HG02642 (cell line): ENCODE results near the gene TMA16.
"Not testable (repeated sequence)": the region's sequence is repeated elsewhere in the genome, so short reads cannot be mapped to it uniquely, and the experiment has no call there.

Experiments used
- ATAC-seq: cut with Tn5 transposase; IDR thresholded peaks from one replicate; pipeline ENCODE4 v1.9.1; 2021; ENCODE audit warnings: mild to moderate bottlenecking; ENCODE audit not compliant: unreplicated experiment, poor library complexity

Gene TMA16

DNA sequence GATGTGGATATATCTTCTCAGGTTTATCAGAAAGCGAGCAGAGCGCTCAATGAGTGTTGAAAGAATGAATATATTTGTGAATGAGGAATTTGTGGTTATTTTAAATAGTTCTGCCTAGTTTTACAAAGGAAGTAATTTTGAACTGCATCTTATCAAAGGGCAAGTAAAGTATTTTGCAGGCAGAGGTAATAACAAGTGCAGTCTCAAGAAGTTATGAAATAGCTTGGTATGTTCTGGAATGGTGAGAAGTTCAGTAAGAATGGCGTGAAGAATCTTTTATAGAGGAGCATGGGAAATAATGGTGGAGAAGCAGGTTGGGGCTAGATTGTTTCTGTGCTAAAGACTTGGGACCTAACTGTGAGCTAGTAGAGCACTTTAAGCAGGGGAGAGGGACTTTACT, 10.9 kb downstream of the TMA16 start:
- no peak for ATAC-seq

DNA sequence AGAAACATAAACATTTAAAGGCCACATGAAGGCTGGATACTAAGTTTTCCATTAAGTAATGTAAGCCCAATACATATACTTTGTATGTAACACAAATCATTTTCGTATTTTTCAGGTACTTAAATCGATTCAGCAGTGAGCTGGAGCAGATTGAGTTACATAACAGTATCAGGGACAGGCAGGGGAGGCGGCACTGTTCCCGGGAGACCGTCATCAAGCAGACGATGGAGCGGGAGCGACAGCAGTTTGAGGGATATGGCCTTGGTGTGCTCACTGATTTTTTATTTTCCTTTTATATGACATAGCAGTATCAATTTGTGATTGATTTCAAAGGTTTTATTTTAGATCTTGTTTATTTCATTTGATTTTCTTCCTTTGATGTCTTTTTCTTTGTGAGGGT, 20.7 kb downstream of the TMA16 start:
- no peak for ATAC-seq

- ATAC-seq: no peak
Measured at GRCh38 chr4:163523791-163524365, 29.4 kb downstream of the TMA16 start.

DNA sequence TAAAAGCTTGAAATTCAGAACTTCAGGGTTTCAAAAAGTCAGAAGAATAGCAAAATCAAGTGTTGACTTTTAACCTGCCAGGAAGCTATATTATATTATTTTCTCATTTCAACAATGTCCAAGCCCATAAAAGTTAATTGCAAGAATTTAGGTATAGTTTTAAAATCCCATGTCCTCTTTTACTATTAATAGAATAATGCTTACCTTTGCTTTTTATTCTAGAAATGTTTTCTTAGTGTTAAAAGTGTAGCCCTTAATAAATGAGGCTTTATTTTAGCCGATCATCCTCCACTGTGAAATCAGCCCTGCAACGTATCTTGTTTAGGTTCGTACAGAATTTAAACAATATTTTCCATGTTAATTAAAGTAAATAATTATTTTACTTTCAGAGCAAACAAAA, 31.5 kb downstream of the TMA16 start:
- no peak for ATAC-seq

- no peak for ATAC-seq
Measured at GRCh38 chr4:163527172-163527571, 32.7 kb downstream of the TMA16 start.

- no peak for ATAC-seq
Measured at GRCh38 chr4:163528653-163529052, 34.2 kb downstream of the TMA16 start.

DNA sequence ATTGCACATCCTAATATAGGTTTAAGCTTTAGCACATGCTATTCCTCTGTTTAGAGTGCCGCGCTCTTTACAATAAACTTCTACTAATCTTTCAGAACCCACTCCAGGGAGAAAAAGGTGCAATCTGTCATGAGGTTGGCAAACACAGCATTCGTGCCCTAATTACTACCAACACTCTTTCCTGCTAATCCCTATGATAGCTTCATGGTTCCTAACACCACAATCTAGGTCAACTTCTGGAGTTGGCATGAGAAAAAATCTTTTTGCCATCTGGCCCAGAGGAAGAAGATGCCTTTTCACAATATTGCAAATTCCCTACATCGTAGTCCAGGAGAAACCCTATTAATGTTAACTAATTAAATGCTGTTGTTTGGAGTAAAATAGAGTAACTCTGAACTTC, 39.6 kb downstream of the TMA16 start:
- no peak for ATAC-seq

DNA sequence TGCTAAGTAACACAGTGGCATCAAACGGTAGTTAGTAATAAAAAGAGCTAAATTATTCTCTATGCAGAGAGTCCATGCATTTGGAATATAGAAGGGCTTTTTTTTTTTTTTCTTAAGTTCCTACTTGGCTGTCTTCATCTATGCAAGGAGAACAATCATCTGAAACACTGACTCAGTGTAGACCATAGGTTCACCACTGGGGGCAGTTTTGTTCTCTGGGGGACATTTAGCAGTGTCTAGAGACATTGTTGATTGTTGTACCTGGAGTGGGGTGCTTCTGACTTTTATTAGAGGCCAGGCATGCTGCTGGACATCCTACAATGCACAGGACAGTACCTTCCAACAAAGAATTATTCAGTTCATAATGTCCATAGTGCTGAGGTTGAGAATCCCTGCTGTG, 41.2 kb downstream of the TMA16 start:
- no peak for ATAC-seq

DNA sequence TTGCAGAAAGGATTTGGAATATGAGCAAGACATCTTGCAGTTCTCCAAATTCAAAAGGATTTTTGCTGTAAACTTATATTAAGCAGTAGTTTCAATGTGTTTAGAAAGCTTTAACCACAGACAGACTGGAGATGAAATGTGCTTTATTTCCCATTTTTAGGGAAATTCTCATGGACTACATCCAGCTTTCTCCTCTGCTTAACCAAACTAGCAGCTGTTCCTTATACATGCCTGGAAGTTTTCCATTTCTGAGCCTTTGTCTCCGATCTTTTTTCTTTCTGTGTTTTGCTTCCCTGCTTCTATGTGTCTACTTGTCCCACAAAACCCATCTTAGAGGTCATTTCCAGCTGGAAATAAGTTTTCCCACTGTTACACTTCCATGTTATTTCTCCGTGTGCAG, 41.6 kb downstream of the TMA16 start:
- no peak for ATAC-seq

- no peak for ATAC-seq
Measured at GRCh38 chr4:163537114-163537513, 42.6 kb downstream of the TMA16 start.

DNA sequence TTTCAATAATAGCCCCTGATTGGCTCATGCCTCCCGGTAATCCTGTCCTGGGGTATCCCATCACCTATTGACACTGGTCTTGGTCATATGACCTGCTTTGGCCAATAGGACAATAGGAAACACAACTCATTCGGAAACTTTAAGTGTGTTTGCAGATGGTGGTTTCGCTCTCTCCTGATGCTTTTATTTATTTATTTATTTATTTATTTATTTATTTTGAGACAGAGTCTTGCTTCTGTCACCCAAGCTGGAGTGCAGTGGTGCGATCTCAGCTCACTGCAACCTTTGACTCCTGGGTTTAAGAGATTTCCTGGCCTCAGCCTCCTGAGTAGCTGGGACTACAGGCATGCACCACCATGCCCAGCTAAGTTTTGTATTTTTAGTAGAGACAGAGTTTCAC, 44.3 kb downstream of the TMA16 start:
- ATAC-seq: not testable (repeated sequence)

- ATAC-seq: no peak
Measured at GRCh38 chr4:163540448-163540847, 46.0 kb downstream of the TMA16 start.

GRCh38 chr4:163540977-163541376, 46.5 kb downstream of the TMA16 start:
- ATAC-seq: no peak

DNA sequence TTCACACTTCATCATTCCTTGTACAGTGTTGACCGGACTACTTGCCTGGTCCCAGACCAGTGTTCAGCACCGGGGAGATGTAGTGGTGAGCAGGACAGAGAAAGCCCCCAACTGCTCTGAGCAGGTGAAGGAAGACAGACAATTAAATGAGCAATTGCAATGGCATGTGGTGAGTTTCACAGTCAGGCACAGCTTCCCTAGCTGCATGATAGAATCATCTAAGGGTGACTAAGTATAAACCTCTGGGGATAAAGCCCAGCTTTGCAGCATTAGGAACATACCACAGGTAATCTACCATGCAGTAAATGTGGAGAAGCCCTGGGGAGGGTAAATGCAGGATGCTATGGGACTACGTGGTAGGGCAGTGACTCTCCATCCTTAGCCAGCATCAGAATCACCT, 47.8 kb downstream of the TMA16 start:
- ATAC-seq: no peak

- peak; percentile 89 for ATAC-seq
Measured at GRCh38 chr4:163544407-163545038, 50.0 kb downstream of the TMA16 start.

GRCh38 chr4:163548481-163549243, 54.2 kb downstream of the TMA16 start:
- ATAC-seq: peak; percentile 38

GRCh38 chr4:163550869-163551267, 56.4 kb downstream of the TMA16 start:
- no peak for ATAC-seq

DNA sequence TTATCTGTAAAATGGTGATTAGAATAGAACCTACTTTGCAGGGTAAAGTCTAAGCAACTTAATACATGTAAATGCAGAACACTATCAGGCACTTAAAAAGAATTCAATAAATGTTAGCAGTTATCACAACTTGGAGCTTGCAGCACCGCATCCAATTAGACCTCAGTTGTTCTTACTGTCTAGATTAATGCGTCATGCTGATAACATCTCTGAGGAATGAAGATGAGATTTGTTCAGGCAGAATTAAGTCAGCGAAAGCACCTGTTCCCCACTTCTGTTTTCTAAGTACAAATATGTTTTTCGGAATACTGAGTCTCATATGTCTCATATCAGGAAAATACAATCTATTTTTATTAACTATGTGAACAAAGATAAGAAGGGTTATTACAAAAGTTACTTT, 58.7 kb downstream of the TMA16 start:
- no peak for ATAC-seq

GRCh38 chr4:163554870-163555465, 60.5 kb downstream of the TMA16 start:
- ATAC-seq: no peak

DNA sequence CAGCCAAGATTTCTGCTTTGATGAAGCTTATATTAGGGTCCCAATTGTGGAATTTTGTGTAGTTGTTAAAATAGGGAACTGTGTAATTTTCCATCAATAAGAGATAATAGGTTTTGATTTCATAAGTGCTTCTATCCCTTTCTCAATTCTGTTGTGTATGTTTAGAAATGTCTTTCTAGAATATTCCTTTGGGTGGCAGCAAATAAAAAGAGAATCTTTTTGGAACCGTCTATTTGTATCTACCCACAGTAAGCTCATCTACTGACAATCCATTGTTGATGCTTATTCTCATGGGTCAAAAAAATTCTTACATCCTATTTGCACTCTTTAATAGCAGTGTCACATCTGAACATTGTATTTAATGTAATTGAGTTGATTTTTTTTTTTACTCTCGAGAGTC, 61.7 kb downstream of the TMA16 start:
- ATAC-seq: peak; percentile 34

GRCh38 chr4:163556650-163557391, 62.3 kb downstream of the TMA16 start:
- no peak for ATAC-seq
